Measurements from ENCODE around the gene ITPR2. TPM values are rescaled to one million over a fixed set of nuclear protein-coding genes. Genes with fewer than 3 reads are reported as not detected.
A peak's percentile ranks its signal among the peaks of the same experiment; 100 is the strongest.

The ITPR2 gene
- total and polyA plus RNA-seq, 2 of the 13 experiments (the other 11 are each of a cell fraction or from before 2014, with no cell fraction given) = 31.9 to 81.9 TPM

DNA sequence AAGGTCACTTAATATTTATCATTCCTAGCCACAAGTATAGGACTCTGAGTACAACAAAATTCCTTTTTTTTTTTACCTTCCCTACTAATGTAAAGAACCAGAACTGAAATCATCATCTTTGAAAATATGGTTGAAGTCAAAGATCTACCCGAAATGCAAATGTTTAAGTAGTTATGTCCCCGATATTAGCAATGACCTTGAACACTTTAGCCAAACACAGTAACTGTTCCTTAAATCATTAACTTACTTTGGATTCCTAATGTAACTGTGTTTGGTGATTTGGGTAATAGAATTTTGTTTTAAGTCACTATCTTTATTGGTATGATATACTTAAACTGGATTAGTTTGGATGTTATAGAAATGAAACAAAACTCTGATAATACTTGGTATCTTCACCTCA is 14.4 kb downstream of the ITPR2 start (continued):
- TF ChIP-seq, protein P1, sequence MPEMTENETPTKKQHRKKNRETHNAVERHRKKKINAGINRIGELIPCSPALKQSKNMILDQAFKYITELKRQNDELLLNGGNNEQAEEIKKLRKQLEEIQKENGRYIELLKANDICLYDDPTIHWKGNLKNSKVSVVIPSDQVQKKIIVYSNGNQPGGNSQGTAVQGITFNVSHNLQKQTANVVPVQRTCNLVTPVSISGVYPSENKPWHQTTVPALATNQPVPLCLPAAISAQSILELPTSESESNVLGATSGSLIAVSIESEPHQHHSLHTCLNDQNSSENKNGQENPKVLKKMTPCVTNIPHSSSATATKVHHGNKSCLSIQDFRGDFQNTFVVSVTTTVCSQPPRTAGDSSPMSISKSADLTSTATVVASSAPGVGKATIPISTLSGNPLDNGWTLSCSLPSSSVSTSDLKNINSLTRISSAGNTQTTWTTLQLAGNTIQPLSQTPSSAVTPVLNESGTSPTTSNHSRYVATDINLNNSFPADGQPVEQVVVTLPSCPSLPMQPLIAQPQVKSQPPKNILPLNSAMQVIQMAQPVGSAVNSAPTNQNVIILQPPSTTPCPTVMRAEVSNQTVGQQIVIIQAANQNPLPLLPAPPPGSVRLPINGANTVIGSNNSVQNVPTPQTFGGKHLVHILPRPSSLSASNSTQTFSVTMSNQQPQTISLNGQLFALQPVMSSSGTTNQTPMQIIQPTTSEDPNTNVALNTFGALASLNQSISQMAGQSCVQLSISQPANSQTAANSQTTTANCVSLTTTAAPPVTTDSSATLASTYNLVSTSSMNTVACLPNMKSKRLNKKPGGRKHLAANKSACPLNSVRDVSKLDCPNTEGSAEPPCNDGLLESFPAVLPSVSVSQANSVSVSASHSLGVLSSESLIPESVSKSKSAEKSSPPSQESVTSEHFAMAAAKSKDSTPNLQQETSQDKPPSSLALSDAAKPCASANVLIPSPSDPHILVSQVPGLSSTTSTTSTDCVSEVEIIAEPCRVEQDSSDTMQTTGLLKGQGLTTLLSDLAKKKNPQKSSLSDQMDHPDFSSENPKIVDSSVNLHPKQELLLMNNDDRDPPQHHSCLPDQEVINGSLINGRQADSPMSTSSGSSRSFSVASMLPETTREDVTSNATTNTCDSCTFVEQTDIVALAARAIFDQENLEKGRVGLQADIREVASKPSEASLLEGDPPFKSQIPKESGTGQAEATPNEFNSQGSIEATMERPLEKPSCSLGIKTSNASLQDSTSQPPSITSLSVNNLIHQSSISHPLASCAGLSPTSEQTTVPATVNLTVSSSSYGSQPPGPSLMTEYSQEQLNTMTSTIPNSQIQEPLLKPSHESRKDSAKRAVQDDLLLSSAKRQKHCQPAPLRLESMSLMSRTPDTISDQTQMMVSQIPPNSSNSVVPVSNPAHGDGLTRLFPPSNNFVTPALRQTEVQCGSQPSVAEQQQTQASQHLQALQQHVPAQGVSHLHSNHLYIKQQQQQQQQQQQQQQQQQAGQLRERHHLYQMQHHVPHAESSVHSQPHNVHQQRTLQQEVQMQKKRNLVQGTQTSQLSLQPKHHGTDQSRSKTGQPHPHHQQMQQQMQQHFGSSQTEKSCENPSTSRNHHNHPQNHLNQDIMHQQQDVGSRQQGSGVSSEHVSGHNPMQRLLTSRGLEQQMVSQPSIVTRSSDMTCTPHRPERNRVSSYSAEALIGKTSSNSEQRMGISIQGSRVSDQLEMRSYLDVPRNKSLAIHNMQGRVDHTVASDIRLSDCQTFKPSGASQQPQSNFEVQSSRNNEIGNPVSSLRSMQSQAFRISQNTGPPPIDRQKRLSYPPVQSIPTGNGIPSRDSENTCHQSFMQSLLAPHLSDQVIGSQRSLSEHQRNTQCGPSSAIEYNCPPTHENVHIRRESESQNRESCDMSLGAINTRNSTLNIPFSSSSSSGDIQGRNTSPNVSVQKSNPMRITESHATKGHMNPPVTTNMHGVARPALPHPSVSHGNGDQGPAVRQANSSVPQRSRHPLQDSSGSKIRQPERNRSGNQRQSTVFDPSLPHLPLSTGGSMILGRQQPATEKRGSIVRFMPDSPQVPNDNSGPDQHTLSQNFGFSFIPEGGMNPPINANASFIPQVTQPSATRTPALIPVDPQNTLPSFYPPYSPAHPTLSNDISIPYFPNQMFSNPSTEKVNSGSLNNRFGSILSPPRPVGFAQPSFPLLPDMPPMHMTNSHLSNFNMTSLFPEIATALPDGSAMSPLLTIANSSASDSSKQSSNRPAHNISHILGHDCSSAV (CRISPR knock-in tag; IDR thresholded peaks at IDR 0.05; ENCODE audit: borderline replicate concordance) = no peak
- TF ChIP-seq ZSCAN30 (CRISPR knock-in tag; IDR thresholded peaks at IDR 0.05) (no peak), ZNF883 (CRISPR knock-in tag; IDR thresholded peaks at IDR 0.05; ENCODE audit: not compliant biosample characterization) (no peak), TBX3 (IDR thresholded peaks at IDR 0.05; ENCODE audit: borderline replicate concordance) (0 out of 2 replicates have a peak, but pooled peaks have one; percentile 22), SNAI1 (CRISPR knock-in tag; IDR thresholded peaks at IDR 0.05; ENCODE audit: borderline replicate concordance) (no peak), ZFP36L1 (CRISPR knock-in tag; IDR thresholded peaks at IDR 0.05) (no peak), HMG20A (CRISPR knock-in tag; IDR thresholded peaks at IDR 0.05; ENCODE audit: borderline replicate concordance) (peak; percentile 22; the same call in 1 of the 2 replicates), HNRNPUL1 (IDR thresholded peaks at IDR 0.05; ENCODE audit: low read depth, low read length) (peak; percentile 7; the same call in 1 of the 2 replicates)
- TF ChIP-seq, protein P2, sequence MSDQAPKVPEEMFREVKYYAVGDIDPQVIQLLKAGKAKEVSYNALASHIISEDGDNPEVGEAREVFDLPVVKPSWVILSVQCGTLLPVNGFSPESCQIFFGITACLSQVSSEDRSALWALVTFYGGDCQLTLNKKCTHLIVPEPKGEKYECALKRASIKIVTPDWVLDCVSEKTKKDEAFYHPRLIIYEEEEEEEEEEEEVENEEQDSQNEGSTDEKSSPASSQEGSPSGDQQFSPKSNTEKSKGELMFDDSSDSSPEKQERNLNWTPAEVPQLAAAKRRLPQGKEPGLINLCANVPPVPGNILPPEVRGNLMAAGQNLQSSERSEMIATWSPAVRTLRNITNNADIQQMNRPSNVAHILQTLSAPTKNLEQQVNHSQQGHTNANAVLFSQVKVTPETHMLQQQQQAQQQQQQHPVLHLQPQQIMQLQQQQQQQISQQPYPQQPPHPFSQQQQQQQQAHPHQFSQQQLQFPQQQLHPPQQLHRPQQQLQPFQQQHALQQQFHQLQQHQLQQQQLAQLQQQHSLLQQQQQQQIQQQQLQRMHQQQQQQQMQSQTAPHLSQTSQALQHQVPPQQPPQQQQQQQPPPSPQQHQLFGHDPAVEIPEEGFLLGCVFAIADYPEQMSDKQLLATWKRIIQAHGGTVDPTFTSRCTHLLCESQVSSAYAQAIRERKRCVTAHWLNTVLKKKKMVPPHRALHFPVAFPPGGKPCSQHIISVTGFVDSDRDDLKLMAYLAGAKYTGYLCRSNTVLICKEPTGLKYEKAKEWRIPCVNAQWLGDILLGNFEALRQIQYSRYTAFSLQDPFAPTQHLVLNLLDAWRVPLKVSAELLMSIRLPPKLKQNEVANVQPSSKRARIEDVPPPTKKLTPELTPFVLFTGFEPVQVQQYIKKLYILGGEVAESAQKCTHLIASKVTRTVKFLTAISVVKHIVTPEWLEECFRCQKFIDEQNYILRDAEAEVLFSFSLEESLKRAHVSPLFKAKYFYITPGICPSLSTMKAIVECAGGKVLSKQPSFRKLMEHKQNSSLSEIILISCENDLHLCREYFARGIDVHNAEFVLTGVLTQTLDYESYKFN (CRISPR knock-in tag; conservative IDR thresholded peaks at IDR 0.05) = peak; percentile 47
- TF ChIP-seq, protein P3, sequence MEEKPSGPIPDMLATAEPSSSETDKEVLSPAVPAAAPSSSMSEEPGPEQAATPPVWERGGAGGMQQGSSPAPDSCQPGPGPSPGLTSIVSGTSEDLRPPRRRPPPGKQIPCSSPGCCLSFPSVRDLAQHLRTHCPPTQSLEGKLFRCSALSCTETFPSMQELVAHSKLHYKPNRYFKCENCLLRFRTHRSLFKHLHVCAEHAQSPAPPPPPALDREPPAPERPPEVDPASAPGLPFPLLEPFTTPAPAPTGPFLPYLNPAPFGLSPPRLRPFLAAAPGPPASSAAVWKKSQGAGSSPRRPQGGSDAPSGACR (CRISPR knock-in tag; IDR thresholded peaks at IDR 0.05) = no peak
- TF ChIP-seq, protein P4, sequence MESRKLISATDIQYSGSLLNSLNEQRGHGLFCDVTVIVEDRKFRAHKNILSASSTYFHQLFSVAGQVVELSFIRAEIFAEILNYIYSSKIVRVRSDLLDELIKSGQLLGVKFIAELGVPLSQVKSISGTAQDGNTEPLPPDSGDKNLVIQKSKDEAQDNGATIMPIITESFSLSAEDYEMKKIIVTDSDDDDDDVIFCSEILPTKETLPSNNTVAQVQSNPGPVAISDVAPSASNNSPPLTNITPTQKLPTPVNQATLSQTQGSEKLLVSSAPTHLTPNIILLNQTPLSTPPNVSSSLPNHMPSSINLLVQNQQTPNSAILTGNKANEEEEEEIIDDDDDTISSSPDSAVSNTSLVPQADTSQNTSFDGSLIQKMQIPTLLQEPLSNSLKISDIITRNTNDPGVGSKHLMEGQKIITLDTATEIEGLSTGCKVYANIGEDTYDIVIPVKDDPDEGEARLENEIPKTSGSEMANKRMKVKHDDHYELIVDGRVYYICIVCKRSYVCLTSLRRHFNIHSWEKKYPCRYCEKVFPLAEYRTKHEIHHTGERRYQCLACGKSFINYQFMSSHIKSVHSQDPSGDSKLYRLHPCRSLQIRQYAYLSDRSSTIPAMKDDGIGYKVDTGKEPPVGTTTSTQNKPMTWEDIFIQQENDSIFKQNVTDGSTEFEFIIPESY (CRISPR knock-in tag; IDR thresholded peaks at IDR 0.05) = no peak
- TF ChIP-seq, protein P5, sequence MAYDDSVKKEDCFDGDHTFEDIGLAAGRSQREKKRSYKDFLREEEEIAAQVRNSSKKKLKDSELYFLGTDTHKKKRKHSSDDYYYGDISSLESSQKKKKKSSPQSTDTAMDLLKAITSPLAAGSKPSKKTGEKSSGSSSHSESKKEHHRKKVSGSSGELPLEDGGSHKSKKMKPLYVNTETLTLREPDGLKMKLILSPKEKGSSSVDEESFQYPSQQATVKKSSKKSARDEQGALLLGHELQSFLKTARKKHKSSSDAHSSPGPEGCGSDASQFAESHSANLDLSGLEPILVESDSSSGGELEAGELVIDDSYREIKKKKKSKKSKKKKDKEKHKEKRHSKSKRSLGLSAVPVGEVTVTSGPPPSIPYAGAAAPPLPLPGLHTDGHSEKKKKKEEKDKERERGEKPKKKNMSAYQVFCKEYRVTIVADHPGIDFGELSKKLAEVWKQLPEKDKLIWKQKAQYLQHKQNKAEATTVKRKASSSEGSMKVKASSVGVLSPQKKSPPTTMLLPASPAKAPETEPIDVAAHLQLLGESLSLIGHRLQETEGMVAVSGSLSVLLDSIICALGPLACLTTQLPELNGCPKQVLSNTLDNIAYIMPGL (CRISPR knock-in tag; IDR thresholded peaks at IDR 0.05; ENCODE audit: borderline replicate concordance in 1 of 2, low read depth in 1 of 2) = no peak
